GM19438 (cell line): ENCODE measurements around the gene TGM3.

ENCODE experiments used
- ATAC-seq: cut with Tn5 transposase; IDR thresholded peaks from one replicate; pipeline ENCODE4 v1.9.1; 2021; ENCODE audit warnings: low read depth; ENCODE audit not compliant: unreplicated experiment

Gene TGM3

GRCh38 chr20:2283706-2284423 is 11.9 kb upstream of the TGM3 start:
- ATAC-seq = no peak

GRCh38 chr20:2285193-2285592 is 10.6 kb upstream of the TGM3 start:
- no peak for ATAC-seq

GRCh38 chr20:2285613-2286012 is 10.2 kb upstream of the TGM3 start:
- no peak for ATAC-seq

- ATAC-seq = no peak
Observed at GRCh38 chr20:2287504-2287903, 8.3 kb upstream of the TGM3 start.

- peak; percentile 44 for ATAC-seq
Observed at GRCh38 chr20:2289475-2289874, 6.3 kb upstream of the TGM3 start.

GRCh38 chr20:2290486-2290885 is 5.3 kb upstream of the TGM3 start:
- no peak for ATAC-seq

GRCh38 chr20:2292416-2293110 is 3.2 kb upstream of the TGM3 start:
- no peak for ATAC-seq

- ATAC-seq = no peak
Observed at GRCh38 chr20:2293486-2293885, 2.3 kb upstream of the TGM3 start.

- ATAC-seq = no peak
Observed at GRCh38 chr20:2293971-2294370, 1.8 kb upstream of the TGM3 start.

- no peak for ATAC-seq
Observed at GRCh38 chr20:2295286-2295685, 515 bp upstream of the TGM3 start.

GRCh38 chr20:2296524-2297356 is 939 bp downstream of the TGM3 start:
- ATAC-seq = no peak

GRCh38 chr20:2297357-2297728 is 1.5 kb downstream of the TGM3 start:
- ATAC-seq = no peak

GRCh38 chr20:2298116-2298515 is 2.3 kb downstream of the TGM3 start:
- ATAC-seq = no peak

- no peak for ATAC-seq
Observed at GRCh38 chr20:2298701-2299100, 2.9 kb downstream of the TGM3 start.

GRCh38 chr20:2299301-2299700 is 3.5 kb downstream of the TGM3 start:
- ATAC-seq = no peak

GRCh38 chr20:2300002-2300401 is 4.2 kb downstream of the TGM3 start:
- ATAC-seq = no peak

GRCh38 chr20:2300420-2300819 is 4.6 kb downstream of the TGM3 start:
- no peak for ATAC-seq

- ATAC-seq = no peak
Observed at GRCh38 chr20:2301164-2301622, 5.4 kb downstream of the TGM3 start.

- ATAC-seq = no peak
Observed at GRCh38 chr20:2302384-2303060, 6.7 kb downstream of the TGM3 start.

GRCh38 chr20:2303673-2304072 is 7.9 kb downstream of the TGM3 start:
- no peak for ATAC-seq

GRCh38 chr20:2304180-2304579 is 8.4 kb downstream of the TGM3 start:
- ATAC-seq = no peak
